NCI-H146 (cell line): ENCODE results near the gene MAP3K1.

Experiments used
- DNase-seq: peaks from one replicate; lab custom pipeline; 2025; lab: John Stamatoyannopoulos, UW

MAP3K1 gene

GRCh38 chr5:56849671-56850070, 34.3 kb downstream of the MAP3K1 start:
- DNase-seq = no peak

- DNase-seq = no peak
Observed at GRCh38 chr5:56850423-56850822, 35.1 kb downstream of the MAP3K1 start.

GRCh38 chr5:56851258-56851941, 36.1 kb downstream of the MAP3K1 start:
- no peak for DNase-seq

GRCh38 chr5:56852228-56853000, 37.1 kb downstream of the MAP3K1 start:
- DNase-seq = no peak

GRCh38 chr5:56853698-56854097, 38.3 kb downstream of the MAP3K1 start:
- DNase-seq = no peak

GRCh38 chr5:56854920-56855319, 39.6 kb downstream of the MAP3K1 start:
- DNase-seq = no peak

- no peak for DNase-seq
Observed at GRCh38 chr5:56856541-56857178, 41.3 kb downstream of the MAP3K1 start.

GRCh38 chr5:56858777-56859442, 43.6 kb downstream of the MAP3K1 start:
- no peak for DNase-seq

- DNase-seq = peak; percentile 6
Observed at GRCh38 chr5:56861893-56862485, 46.6 kb downstream of the MAP3K1 start.

GRCh38 chr5:56862909-56863308, 47.6 kb downstream of the MAP3K1 start:
- no peak for DNase-seq

- DNase-seq = no peak
Observed at GRCh38 chr5:56871777-56872176, 56.4 kb downstream of the MAP3K1 start.

GRCh38 chr5:56873056-56873455, 57.7 kb downstream of the MAP3K1 start:
- DNase-seq = no peak

- no peak for DNase-seq
Observed at GRCh38 chr5:56876327-56876726, 61.0 kb downstream of the MAP3K1 start.

- no peak for DNase-seq
Observed at GRCh38 chr5:56881571-56881970, 66.2 kb downstream of the MAP3K1 start.

- DNase-seq = no peak
Observed at GRCh38 chr5:56893251-56893951, 78.1 kb downstream of the MAP3K1 start.

GRCh38 chr5:56896763-56897162, 81.4 kb downstream of the MAP3K1 start:
- no peak for DNase-seq

- DNase-seq = no peak
Observed at GRCh38 chr5:56898213-56898612, 82.9 kb downstream of the MAP3K1 start.

GRCh38 chr5:56900395-56900794, 85.0 kb downstream of the MAP3K1 start:
- no peak for DNase-seq

- peak; percentile 21 for DNase-seq
Observed at GRCh38 chr5:56900858-56901578, 85.7 kb downstream of the MAP3K1 start.

GRCh38 chr5:56908942-56909293, 93.6 kb downstream of the MAP3K1 start:
- DNase-seq = no peak
